Measurements from ENCODE around the gene SAP30BP. TPM values are rescaled to one million over a fixed set of nuclear protein-coding genes. Genes with fewer than 3 reads are reported as not detected.

SAP30BP gene
- total and polyA plus RNA-seq, 8 donors = 58.9 to 111 (median 101) TPM

DNA sequence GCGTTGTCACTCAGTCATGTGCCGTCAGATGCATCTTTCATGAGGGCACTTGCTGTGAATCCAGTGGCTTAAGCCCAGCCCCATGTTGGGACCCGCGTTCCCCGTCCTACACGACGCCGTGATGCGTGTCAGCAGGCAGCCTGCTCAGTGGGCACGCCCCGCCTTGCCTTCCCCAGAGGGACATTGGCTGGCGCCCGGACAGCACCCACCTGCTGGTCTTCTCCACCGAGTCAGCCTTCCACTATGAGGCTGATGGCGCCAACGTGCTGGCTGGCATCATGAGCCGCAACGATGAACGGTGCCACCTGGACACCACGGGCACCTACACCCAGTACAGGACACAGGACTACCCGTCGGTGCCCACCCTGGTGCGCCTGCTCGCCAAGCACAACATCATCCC, 62.9 kb downstream of the SAP30BP start:
- Histone ChIP-seq H3K36me3 (peaks cover 0 to 8% of the 10 kb centered on the region in 2 donors), H3K9me3 (no peaks in the 10 kb centered on the region), H3K4me3 (no peak overlapping the region), H3K27me3 (no peaks in the 10 kb centered on the region), H3K4me1 (no peaks in the 10 kb centered on the region), H3K27ac (no peak overlapping the region)
- DNase-seq (peak in 1 of 4 donors; percentile 81), ATAC-seq (no peak)
- intact Hi-C loops (cut with DNase I) = no loop called here
- TF ChIP-seq, protein P1, sequence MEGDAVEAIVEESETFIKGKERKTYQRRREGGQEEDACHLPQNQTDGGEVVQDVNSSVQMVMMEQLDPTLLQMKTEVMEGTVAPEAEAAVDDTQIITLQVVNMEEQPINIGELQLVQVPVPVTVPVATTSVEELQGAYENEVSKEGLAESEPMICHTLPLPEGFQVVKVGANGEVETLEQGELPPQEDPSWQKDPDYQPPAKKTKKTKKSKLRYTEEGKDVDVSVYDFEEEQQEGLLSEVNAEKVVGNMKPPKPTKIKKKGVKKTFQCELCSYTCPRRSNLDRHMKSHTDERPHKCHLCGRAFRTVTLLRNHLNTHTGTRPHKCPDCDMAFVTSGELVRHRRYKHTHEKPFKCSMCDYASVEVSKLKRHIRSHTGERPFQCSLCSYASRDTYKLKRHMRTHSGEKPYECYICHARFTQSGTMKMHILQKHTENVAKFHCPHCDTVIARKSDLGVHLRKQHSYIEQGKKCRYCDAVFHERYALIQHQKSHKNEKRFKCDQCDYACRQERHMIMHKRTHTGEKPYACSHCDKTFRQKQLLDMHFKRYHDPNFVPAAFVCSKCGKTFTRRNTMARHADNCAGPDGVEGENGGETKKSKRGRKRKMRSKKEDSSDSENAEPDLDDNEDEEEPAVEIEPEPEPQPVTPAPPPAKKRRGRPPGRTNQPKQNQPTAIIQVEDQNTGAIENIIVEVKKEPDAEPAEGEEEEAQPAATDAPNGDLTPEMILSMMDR (IDR thresholded peaks at IDR 0.05) = no peak

DNA sequence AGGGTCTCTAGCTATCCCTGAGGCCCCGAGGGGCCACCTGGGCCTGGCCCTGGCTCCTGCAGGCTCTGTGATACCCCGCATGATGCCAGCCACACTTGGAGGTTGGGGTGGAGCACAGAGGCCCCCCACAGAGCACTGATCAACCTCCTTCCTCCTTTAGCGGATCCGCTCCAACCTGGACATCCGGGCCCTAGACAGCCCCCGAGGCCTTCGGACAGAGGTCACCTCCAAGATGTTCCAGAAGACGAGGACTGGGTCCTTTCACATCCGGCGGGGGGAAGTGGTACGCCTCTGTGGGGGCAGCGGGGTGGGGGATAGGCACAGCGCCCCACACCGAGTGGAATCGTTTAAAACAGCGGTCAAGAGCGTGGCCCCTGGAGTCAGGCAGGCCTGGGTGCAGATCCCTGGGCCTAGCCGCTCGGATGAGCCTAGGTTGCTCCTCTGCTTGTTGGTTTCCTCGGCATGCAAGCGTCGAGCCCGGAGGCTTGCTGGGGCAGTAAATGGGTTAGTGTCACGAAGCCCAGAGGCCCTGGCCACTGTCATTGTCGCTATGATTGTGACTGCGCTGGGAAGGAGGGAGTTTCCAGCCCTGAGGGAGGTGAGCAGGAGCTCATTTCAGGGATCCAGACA, 64.1 kb downstream of the SAP30BP start:
- H3K9me3 ChIP-seq = no peaks in the 10 kb centered on the region
- H3K4me1 ChIP-seq = no peaks in the 10 kb centered on the region
- ATAC-seq = no peak

DNA sequence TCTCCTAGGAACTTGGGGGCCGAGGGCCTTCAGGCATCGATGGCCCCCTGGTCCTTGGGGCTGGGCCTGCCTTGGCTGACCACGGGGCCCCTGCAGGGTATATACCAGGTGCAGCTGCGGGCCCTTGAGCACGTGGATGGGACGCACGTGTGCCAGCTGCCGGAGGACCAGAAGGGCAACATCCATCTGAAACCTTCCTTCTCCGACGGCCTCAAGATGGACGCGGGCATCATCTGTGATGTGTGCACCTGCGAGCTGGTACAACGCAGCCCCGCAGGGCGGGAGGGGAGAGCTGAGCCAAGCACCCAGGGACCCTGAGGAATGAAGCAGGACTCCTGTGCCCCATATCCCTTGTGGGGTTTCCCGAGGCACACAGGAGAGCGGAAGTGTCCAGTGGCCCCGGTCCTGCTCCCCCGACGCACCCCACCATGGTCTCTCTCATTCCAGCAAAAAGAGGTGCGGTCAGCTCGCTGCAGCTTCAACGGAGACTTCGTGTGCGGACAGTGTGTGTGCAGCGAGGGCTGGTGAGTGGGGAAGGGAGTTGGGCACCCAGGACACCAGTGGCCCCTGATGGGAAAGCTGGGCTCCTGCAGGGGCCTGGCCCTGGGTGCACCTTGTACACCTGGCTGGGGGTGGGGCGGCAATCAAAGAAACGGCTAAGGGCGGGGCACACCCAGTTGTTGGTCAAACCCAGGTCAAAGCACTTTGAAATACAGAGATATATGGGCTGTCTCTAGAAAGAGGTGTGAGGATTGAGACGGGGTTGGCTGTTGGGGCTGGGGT, 64.8 kb downstream of the SAP30BP start:
- Histone ChIP-seq H3K27ac (no peak overlapping the region), H3K9me3 (no peaks in the 10 kb centered on the region), H3K27me3 (no peaks in the 10 kb centered on the region), H3K36me3 (peaks cover 0 to 19% of the 10 kb centered on the region in 2 donors), H3K4me3 (no peak overlapping the region), H3K4me1 (peaks cover 0 to 3% of the 10 kb centered on the region in 2 donors)
- intact Hi-C loops (cut with DNase I) = no loop called here
- TF ChIP-seq, protein P1 (IDR thresholded peaks at IDR 0.05) = no peak
- DNase-seq (no peak), ATAC-seq (no peak)

More for the DNA sequence above, 64.1 kb downstream of the SAP30BP start:
- no peak for DNase-seq
- no peak overlapping the region for H3K27ac ChIP-seq
- H3K36me3 ChIP-seq = peaks cover 0 to 13% of the 10 kb centered on the region in 2 donors
- TF ChIP-seq, protein P1 (IDR thresholded peaks at IDR 0.05) = no peak
- no peak overlapping the region for H3K4me3 ChIP-seq
- intact Hi-C loops (cut with DNase I) = no loop called here
- no peaks in the 10 kb centered on the region for H3K27me3 ChIP-seq

DNA sequence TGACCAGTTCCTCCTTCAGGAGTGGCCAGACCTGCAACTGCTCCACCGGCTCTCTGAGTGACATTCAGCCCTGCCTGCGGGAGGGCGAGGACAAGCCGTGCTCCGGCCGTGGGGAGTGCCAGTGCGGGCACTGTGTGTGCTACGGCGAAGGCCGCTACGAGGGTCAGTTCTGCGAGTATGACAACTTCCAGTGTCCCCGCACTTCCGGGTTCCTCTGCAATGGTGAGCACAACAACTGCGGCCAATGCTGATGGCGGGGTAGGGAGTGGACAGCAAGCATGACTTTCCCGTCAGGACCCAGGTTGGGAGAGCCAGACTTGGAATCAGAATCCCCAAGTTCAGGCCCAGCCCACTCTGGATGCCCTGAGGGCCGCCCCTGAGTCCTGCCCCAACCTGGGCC, 66.3 kb downstream of the SAP30BP start:
- no peak overlapping the region for H3K27ac ChIP-seq
- no peaks in the 10 kb centered on the region for H3K27me3 ChIP-seq
- ATAC-seq = no peak
- no peak for DNase-seq
- TF ChIP-seq, protein P1 (IDR thresholded peaks at IDR 0.05) = no peak
- peaks cover 0 to 11% of the 10 kb centered on the region in 2 donors for H3K36me3 ChIP-seq
- H3K4me3 ChIP-seq = no peak overlapping the region
- peaks cover 0 to 16% of the 10 kb centered on the region in 2 donors for H3K4me1 ChIP-seq
- no peaks in the 10 kb centered on the region for H3K9me3 ChIP-seq
- intact Hi-C loops (cut with DNase I) = no loop called here

DNA sequence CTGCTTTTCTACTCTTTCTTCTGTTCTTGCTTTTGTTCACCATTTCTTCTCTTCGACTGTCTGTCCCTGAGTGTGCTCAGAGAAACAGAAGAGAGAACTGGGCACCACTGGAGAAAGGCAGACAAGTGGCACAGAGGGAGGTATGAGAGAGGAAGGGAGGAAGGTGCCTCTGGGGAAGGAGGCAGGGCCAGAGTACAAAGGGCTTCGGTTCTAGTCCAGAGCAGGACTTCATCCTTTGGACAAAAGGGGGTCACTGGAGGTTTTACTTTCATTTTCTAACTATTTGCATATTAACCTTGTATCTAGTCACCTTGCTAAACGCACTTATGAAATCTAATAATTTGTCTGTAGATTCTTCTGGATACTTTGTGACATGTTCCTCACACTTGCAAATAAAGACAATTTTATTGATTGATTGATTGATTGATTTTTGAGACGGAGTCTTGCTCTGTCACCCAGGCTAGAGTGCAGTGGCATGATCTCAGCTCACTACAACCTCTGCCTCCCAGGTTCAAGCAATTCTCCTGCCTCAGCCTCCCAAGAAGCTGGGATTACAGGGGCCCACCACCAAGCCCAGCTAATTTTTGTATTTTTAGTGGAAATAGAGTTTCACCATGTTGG, 67.6 kb downstream of the SAP30BP start:
- TF ChIP-seq, protein P1 (IDR thresholded peaks at IDR 0.05) = no peak
- no peak overlapping the region for H3K4me3 ChIP-seq
- no peak for DNase-seq
- intact Hi-C loops (cut with DNase I) = no loop called here
- H3K4me1 ChIP-seq = peaks cover 0 to 19% of the 10 kb centered on the region in 2 donors
- H3K36me3 ChIP-seq = peaks cover 0 to 11% of the 10 kb centered on the region in 2 donors
- ATAC-seq = no peak
- H3K27ac ChIP-seq = no peak overlapping the region
- H3K27me3 ChIP-seq = no peaks in the 10 kb centered on the region
- H3K9me3 ChIP-seq = no peaks in the 10 kb centered on the region
